Activated T-cell treated with anti-CD3 and anti-CD28 coated beads, Interleukin-2, amount 50 U/mL, for 4 hours (primary cell): Measurements from ENCODE around the gene SH3BP1. TPM values are rescaled to one million over a fixed set of nuclear protein-coding genes. Genes with fewer than 3 reads are reported as not detected.
"Not testable (repeated sequence)": the region's sequence is repeated elsewhere in the genome, so short reads cannot be mapped to it uniquely, and the experiment has no call there.

ENCODE experiments used
- ATAC-seq, 2 donors: fragments of 200-7000 bp; cut with Tn5 transposase; one replicate each; pipeline ENCODE4 v1.10.0; 2021
- DNase-seq: peaks from one replicate; pipeline ENCODE4 v3.0.0-alpha.2; 2020
- H3K27me3 Mint-ChIP-seq: one replicate; pipeline ENCODE4 v1.8.0; 2021; ENCODE audit warnings: low read depth, mixed read lengths
- H3K36me3 Mint-ChIP-seq: one replicate; pipeline ENCODE4 v1.8.0; 2022; ENCODE audit warnings: mixed read lengths; ENCODE audit not compliant: insufficient read depth
- H3K4me1 Mint-ChIP-seq: one replicate; pipeline ENCODE4 v1.8.0; 2021; ENCODE audit warnings: low read depth, mixed read lengths
- H3K4me3 Mint-ChIP-seq: one replicate; pipeline ENCODE4 v1.8.0; 2021; ENCODE audit warnings: mild to moderate bottlenecking, moderate library complexity, mixed read lengths
- H3K9me3 Mint-ChIP-seq: one replicate; pipeline ENCODE4 v1.8.0; 2021; ENCODE audit warnings: mixed read lengths
- total RNA-seq, 3 donors: library from RNA; stranded (reverse); gene quantifications; one replicate each; pipeline ENCODE4 v1.2.1, GENCODE V29; 2021

SH3BP1 gene
- total RNA-seq, 3 donors from 2014 or later: 51.1 to 54.3 (median 52.5) TPM

DNA sequence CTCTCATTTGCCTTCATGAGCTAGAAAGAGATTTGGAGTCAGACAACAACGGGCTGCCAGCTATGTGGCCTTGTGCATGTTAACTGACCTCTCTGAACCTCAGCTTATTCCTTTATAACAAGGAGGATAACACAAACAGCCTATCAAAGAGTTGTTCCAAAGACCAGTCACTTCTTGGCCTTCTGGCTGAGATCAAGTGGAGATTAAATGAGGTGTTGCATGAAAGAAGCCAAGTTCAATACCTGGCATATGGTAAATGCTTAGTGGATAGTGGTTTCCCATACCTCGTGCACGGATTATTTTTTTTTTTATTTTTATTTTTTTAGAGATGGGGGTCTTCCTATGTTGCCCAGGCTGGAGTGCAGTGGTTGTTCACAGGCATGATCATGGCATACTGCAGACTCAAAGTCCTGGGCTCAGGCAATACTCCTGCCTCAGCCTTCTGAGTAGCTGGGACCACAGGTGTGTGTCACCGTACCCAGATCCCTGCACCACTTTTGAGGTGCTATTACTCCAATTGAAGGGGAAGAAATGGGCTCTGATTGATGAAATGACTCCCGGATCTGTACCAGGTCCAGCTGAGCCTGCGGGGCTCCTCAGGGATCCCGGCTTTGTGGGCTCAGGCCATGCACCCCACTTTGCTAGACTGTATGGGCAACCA, 40.9 kb downstream of the SH3BP1 start:
- Mint-ChIP-seq H3K27me3 (no peaks in the 10 kb centered on the region), H3K4me1 (peaks cover 32% of the 10 kb centered on the region), H3K36me3 (no peaks in the 10 kb centered on the region), H3K4me3 (no peak overlapping the region), H3K9me3 (no peaks in the 10 kb centered on the region)
- DNase-seq (no peak), ATAC-seq (no peak)

DNA sequence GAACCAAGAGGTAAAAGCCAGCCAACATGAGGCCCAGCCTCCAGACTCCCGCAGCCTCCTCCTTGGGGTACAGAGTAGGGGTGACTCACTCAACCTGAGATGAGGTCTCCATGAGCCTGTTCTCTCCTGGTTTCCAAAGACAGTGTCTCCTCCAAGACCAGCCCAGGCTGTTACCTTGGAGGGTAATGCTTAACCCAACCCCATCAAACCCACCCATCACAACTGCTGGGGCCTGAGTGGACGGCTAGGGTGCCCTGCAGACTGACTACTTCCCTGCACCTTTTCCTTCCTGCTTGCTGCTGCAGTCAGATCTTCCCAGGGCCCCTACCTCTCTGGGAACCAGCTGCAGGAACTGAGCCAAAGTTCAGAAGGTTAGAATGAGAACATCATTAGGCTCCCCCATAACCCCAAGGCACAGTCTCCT, 41.5 kb downstream of the SH3BP1 start:
- no peak overlapping the region for H3K4me3 Mint-ChIP-seq
- no peaks in the 10 kb centered on the region for H3K27me3 Mint-ChIP-seq
- no peaks in the 10 kb centered on the region for H3K9me3 Mint-ChIP-seq
- ATAC-seq: no peak
- peaks cover 27% of the 10 kb centered on the region for H3K4me1 Mint-ChIP-seq
- H3K36me3 Mint-ChIP-seq: no peaks in the 10 kb centered on the region
- no peak for DNase-seq

DNA sequence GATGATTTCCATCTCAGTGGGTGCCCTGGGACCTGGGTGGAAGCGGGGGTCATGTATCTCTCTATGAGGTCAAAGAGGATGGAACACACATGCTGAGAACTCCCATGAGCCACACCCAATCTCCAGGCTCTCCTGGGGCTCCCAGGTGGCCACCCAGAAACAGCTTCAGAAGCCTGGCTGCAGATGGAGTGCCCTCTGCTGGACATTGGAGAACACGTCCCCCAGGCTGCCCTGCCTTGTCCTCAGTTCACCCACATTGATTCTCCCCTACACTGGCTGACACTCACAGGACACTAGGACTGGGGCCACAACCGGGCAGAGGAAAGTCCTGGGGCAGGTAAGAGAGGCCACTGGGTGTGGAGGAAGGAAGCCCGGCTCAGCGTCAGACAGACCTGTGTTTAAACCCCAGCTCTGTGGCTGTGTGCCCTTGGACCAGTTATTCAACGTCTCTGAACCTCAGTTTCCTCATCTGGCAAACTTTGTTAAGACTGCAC, 42.1 kb downstream of the SH3BP1 start:
- Mint-ChIP-seq H3K4me3 (no peak overlapping the region), H3K4me1 (peaks cover 25% of the 10 kb centered on the region), H3K9me3 (no peaks in the 10 kb centered on the region), H3K27me3 (no peaks in the 10 kb centered on the region), H3K36me3 (no peaks in the 10 kb centered on the region)
- ATAC-seq (peak; percentile 26 to 29), DNase-seq (peak; percentile 70)

DNA sequence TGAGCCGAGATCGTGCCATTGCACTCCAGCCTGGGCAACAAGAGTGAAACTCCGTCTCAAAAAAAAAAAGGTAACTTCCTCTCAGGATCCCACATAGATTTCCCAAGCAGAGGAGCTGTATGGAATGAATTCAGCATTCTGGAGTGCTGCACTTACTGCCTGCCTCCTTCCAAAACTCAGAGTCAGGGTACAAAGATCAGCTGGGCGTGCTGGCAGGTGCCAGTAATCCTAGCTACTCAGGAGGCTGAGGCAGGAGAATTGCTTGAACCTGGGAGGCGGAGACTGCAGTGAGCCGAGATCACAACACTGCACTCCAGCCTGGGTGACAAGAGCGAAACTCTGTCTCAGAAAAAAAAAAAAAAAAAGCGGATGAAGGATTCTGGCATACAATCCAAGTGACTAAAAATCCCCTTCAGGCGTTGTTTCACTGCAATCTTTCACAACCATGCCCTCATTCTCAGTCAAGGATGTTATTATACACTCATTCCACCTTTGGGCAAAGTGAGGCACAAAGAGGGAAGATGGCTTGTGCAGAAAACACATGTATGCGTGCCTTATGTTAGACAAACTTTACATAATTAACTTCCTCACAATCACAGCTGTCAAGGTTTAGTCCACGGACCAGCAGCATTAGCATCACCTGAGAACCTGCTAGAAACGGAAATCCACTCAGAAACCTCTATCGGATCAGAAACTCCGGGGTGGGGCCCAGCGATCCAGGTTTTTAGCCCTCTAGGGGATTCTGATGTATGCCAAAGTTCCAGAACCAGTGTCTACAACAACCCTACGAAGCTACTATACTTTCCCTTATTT, 45.5 kb downstream of the SH3BP1 start:
- peaks cover 8% of the 10 kb centered on the region for H3K36me3 Mint-ChIP-seq
- ATAC-seq (no peak), DNase-seq (no peak)
- H3K9me3 Mint-ChIP-seq: no peaks in the 10 kb centered on the region
- H3K4me1 Mint-ChIP-seq: peaks cover 32% of the 10 kb centered on the region
- no peaks in the 10 kb centered on the region for H3K27me3 Mint-ChIP-seq
- peak overlapping the region; percentile 98 for H3K4me3 Mint-ChIP-seq

DNA sequence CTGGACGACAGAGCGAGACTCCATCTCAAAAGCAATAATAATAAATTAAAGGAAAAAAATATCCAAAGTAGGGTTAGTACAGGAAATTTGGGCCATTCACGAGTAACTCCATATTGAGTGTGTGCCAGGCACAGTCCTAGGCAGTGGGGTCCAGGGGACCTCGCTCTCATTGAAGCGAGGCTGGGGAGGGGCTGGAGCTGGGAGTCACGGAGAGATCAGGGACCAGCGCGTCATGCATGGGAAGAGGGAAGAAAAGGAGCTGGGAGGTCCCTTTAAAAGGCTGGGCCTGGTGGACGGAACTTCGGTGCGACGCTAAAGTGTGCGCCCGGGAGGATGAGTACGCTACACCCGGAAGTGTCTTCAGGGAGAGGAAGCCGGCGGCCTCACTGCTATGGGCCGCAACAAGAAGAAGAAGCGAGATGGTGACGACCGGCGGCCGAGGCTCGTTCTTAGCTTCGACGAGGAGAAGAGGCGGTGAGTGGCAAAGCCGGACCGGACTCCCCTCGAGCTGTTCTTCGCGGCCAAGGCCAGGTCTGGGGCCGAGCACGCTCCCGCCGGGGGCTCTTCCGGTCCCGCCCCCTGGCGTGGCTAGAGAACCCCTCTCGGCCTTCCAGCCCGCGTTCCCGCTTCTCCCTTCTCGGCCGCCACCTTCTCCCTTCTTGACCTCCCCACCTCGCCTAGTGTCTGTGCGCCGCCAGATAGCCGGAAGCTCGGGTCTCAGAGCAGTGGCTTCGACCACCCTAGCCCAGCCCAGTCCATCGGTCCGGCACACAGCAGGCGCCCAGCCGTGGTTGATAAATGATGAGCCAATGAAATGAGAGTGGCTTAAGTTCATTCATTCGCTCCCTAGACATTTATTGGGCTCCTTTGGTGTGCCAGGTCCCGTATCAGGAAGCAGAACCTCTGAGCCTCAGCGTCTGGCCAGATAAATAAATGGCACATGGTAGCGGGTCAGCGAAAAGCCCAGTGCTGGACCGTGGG, 46.8 kb downstream of the SH3BP1 start, which contains the start of gene NOL12:
TSS of gene NOL12 (plus strand) at position 342 of the 981 bp plus-strand sequence. CDS start at position 392, 50 bp downstream.
- ATAC-seq (peak; percentile 92 to 95), DNase-seq (peak; percentile 69)
- no peaks in the 10 kb centered on the region for H3K9me3 Mint-ChIP-seq
- H3K4me1 Mint-ChIP-seq: peaks cover 30% of the 10 kb centered on the region
- peaks cover 15% of the 10 kb centered on the region for H3K36me3 Mint-ChIP-seq
- H3K27me3 Mint-ChIP-seq: no peaks in the 10 kb centered on the region
- peak within 1 kb of the TSS; percentile 98 for H3K4me3 Mint-ChIP-seq

DNA sequence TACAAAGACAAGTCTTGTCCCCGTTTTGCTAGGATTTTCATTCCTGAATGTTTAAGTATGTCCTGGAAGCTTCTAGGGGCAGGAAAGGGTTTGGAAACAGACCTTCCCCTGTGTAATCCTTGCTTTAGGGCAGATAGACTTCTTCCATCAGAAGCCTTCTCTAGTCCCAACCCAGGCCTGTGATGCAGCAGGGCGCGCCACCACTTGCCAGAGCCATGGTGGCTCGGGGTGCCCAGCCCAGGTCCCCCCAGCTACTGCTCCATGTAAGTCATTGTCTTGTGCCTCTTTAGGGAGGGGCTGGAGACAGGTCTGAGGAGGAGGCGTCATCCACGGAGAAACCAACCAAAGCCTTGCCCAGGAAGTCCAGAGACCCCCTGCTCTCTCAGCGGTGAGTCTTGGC, 50.9 kb downstream of the SH3BP1 start:
- no peaks in the 10 kb centered on the region for H3K9me3 Mint-ChIP-seq
- peaks cover 26% of the 10 kb centered on the region for H3K4me1 Mint-ChIP-seq
- ATAC-seq: no peak
- no peak for DNase-seq
- H3K4me3 Mint-ChIP-seq: no peak overlapping the region
- no peaks in the 10 kb centered on the region for H3K27me3 Mint-ChIP-seq
- peaks cover 28% of the 10 kb centered on the region for H3K36me3 Mint-ChIP-seq

DNA sequence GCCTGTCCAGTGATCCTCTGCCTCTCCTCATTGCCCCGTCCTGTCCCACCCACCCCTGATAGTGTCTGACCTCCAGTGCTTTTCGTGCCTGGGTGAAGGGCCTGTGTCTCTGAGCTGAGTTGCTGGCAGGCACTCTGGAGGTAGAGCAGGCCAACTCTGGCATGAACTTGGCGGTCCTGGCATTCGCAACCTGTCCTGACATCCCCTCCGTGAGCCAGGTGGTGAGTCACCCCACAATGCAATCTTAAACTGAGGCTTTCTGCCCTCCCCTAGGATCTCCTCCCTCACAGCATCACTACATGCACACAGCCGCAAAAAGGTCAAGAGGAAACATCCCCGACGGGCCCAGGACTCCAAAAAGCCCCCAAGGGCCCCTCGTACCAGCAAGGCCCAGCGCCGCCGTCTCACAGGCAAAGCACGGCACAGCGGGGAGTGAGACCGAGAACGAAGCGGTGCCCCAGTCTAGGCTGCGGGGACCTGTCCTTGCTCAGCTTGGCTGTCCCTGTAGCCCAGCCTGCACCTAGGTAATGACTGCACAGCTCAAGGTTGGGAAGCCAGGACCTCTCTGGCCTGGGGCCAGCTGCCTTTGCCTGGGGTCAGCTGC, 51.5 kb downstream of the SH3BP1 start:
- ATAC-seq: no peak
- Mint-ChIP-seq H3K9me3 (no peaks in the 10 kb centered on the region), H3K4me3 (no peak overlapping the region), H3K4me1 (peaks cover 31% of the 10 kb centered on the region), H3K27me3 (no peaks in the 10 kb centered on the region), H3K36me3 (peaks cover 31% of the 10 kb centered on the region)
- no peak for DNase-seq

DNA sequence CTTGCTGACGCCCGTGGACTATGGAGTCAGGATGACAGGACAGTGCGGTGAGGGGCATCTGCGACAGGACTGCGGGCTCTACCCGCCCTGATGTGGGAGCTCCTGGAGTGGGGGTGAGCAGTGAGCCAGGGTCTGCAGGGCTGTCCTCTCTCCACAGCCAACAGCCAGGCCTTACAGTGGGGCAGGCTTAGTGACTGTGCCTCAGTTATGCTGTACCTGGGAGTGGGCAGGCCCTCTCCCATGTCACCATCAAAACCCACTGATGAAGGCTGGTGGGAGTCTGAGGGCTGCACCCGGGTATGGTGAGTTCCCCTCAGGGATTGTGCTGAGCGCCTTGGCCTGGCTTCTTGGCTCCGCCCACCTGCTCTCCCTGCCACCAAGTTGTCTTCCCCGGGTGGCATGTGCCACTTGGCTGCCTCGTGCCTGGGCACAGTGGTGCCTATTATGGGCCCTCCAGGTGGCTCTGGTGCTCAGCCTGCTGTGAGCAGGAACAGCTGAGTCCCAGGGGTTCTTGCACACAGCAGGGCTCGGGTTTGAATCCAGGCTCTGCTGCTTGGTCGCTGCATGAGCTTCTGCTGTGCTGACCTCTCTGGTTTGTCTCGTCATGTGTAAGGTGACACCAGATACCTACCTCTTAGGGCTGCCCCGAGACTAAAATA, 53.3 kb downstream of the SH3BP1 start:
- Mint-ChIP-seq H3K9me3 (no peaks in the 10 kb centered on the region), H3K4me1 (peaks cover 29% of the 10 kb centered on the region), H3K27me3 (no peaks in the 10 kb centered on the region), H3K4me3 (no peak overlapping the region), H3K36me3 (peaks cover 32% of the 10 kb centered on the region)
- ATAC-seq (no peak), DNase-seq (no peak)

DNA sequence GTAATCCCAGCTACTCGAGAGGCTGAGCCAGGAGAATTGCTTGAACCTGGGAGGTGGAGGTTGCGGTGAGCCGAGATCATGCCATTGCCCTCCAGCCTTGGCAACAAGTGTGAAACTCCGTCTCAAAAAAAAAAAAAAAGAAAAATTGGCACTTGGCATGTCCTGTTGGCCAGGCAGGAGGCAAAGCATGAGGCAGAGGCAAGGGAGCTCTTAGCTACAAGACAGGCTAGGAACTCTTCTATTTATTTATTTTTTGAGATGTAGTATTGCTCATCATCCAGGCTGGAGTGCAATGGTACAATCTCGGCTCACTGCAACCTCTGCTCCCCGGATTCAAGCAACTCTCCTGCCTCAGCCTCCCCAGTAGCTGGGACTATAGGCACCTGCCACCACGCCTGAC, 54.7 kb downstream of the SH3BP1 start:
- H3K27me3 Mint-ChIP-seq, ATAC-seq, H3K9me3 Mint-ChIP-seq, H3K4me3 Mint-ChIP-seq, DNase-seq: not testable (repeated sequence)
- H3K4me1 Mint-ChIP-seq: peaks cover 20% of the 10 kb centered on the region
- H3K36me3 Mint-ChIP-seq: peaks cover 24% of the 10 kb centered on the region

DNA sequence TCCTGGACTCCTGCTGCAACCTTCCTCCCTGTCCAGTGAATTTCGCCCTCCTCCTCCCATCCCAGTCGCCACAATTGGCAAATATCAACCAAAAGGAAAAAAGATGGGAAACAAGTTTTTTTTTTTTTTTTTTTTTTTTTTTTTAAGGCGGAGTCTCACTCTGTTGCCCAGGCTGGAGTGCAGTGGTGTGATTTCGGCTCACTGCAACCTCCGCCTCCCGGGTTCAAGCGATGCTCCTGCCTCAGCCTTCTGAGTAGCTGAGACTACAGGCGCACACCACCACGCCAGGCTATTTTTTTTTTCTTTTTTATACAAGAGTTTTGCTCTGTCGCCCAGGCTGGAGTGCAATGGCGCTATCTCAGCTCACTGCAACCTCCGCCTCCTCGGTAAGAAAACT, 56.8 kb downstream of the SH3BP1 start:
- not testable (repeated sequence) for H3K9me3 Mint-ChIP-seq, H3K4me3 Mint-ChIP-seq, ATAC-seq, DNase-seq, H3K27me3 Mint-ChIP-seq
- Mint-ChIP-seq H3K36me3 (peaks cover 17% of the 10 kb centered on the region), H3K4me1 (peaks cover 18% of the 10 kb centered on the region)

DNA sequence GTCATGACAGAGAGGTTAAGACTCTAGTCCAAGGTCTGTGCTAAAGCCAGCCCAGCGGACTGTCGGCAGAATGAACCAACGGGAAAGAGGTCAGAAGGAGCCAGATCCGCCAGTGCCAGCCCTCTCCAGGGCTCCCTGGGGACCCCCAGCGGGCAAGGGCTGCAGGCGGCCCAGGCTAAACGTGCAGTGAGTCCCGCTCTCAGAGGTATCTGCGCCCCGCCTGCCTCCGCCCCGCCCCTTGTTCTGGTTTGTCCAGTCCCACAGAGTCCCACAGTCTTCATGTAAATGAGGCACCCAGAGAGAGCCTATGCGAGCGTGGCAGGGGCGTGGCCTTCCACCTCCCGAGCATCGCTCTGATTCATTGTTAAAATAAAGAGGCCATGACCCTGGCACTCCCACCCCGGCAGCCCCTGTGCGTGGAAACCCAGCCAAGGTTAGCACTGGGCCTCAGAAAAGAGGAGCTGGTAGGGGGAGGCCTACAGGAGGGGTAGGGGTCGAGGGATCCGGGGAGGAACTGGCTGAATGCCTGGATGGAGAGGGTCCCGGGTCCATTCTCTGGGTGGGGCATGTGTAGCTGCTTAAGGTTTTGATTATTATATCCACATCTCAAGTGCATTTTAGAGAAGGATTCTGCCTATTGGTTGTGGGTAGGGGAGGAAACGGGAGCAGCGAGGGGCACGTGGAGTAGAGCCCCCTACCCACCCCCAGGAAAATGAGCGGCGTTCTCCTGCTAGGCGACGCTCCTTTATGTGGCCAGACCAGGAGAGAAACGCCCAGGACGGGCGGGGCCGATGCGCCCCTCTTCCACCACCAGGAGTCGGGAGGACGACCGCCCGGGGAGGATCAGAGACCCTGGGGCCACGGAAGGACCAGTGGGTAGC, 57.4 kb downstream of the SH3BP1 start, which contains the start of gene TRIOBP:
TSS of gene TRIOBP (plus strand) at position 392 of the 881 bp plus-strand sequence. CDS start 4,318 bp downstream, outside the sequence.
- Mint-ChIP-seq H3K9me3 (no peaks in the 10 kb centered on the region), H3K27me3 (no peaks in the 10 kb centered on the region), H3K36me3 (peaks cover 17% of the 10 kb centered on the region), H3K4me3 (no peak within 1 kb of the TSS), H3K4me1 (peaks cover 18% of the 10 kb centered on the region)
- DNase-seq (peak; percentile 77), ATAC-seq (peak; percentile 99 to 100)

DNA sequence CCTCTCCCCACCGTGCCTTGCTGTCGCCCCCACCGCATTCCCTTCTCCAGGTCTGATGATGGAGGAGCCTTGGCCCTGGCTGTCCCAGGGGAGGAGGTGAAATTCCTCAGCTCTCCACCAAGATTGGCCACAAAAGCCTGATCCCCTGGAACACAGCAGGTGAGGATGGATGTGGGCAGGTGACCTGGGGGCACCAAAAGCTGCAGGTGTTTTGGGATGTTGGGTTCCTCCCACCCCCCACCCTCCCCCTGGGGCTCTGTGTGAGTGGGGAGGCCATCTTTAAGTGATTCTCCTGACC, 58.0 kb downstream of the SH3BP1 start:
- ATAC-seq: no peak
- no peaks in the 10 kb centered on the region for H3K9me3 Mint-ChIP-seq
- no peak overlapping the region for H3K4me3 Mint-ChIP-seq
- no peak for DNase-seq
- peaks cover 14% of the 10 kb centered on the region for H3K36me3 Mint-ChIP-seq
- no peaks in the 10 kb centered on the region for H3K27me3 Mint-ChIP-seq
- H3K4me1 Mint-ChIP-seq: peaks cover 18% of the 10 kb centered on the region
